Measurements from ENCODE around the gene IDH2. TPM values are rescaled to one million over a fixed set of nuclear protein-coding genes. Genes with fewer than 3 reads are reported as not detected.
A peak's percentile ranks its signal among the peaks of the same experiment; 100 is the strongest.
"Not testable (repeated sequence)": the region's sequence is repeated elsewhere in the genome, so short reads cannot be mapped to it uniquely, and the experiment has no call there.

Gene IDH2
- total RNA-seq, 3 donors from 2014 or later = 29.9 to 73.5 (median 58.7) TPM

- DNase-seq (ENCODE audit: low spot score in 2 of 2) = no peak
- Histone ChIP-seq H3K27me3 (no peaks in the 10 kb centered on the region), H3K4me1 (no peaks in the 10 kb centered on the region), H3K27ac (no peak overlapping the region), H3K36me3 (no peaks in the 10 kb centered on the region), H3K9me3 (peaks cover 11 to 16% of the 10 kb centered on the region in 2 donors), H3K4me3 (no peak overlapping the region)
- no peak for TF ChIP-seq POLR2A (IDR thresholded peaks at IDR 0.05)
- no peak for TF ChIP-seq POLR2AphosphoS5 (IDR thresholded peaks at IDR 0.05)
- TF ChIP-seq CTCF (IDR thresholded peaks at IDR 0.05) = no peak
- intact Hi-C loops (cut with DNase I; ENCODE audit: low total_unique reads) = no loop called here
Measured at GRCh38 chr15:90114451-90114901, 12.2 kb upstream of the IDH2 start.

GRCh38 chr15:90113166-90113565 lies 10.9 kb upstream of the IDH2 start:
- peaks cover 11 to 16% of the 10 kb centered on the region in 2 donors for H3K9me3 ChIP-seq
- H3K36me3 ChIP-seq = no peaks in the 10 kb centered on the region
- H3K27me3 ChIP-seq = no peaks in the 10 kb centered on the region
- TF ChIP-seq POLR2A (IDR thresholded peaks at IDR 0.05) (no peak), CTCF (IDR thresholded peaks at IDR 0.05) (no peak), POLR2AphosphoS5 (IDR thresholded peaks at IDR 0.05) (no peak)
- intact Hi-C loops (cut with DNase I; ENCODE audit: low total_unique reads) = no loop called here
- H3K27ac ChIP-seq = no peak overlapping the region
- H3K4me3 ChIP-seq = no peak overlapping the region
- DNase-seq (ENCODE audit: low spot score in 2 of 2) = no peak
- no peaks in the 10 kb centered on the region for H3K4me1 ChIP-seq

GRCh38 chr15:90109163-90109751 lies 7.0 kb upstream of the IDH2 start:
- intact Hi-C loops (cut with DNase I; ENCODE audit: low total_unique reads); H3K36me3 ChIP-seq; H3K4me1 ChIP-seq; H3K27ac ChIP-seq; H3K27me3 ChIP-seq; H3K4me3 ChIP-seq; H3K9me3 ChIP-seq; DNase-seq (ENCODE audit: low spot score in 2 of 2): not testable (repeated sequence)

- H3K27me3 ChIP-seq; H3K9me3 ChIP-seq; H3K27ac ChIP-seq; H3K4me1 ChIP-seq; H3K4me3 ChIP-seq; intact Hi-C loops (cut with DNase I; ENCODE audit: low total_unique reads); H3K36me3 ChIP-seq; DNase-seq (ENCODE audit: low spot score in 2 of 2): not testable (repeated sequence)
Measured at GRCh38 chr15:90108038-90108437, 5.8 kb upstream of the IDH2 start.

- Histone ChIP-seq H3K27me3 (no peaks in the 10 kb centered on the region), H3K4me3 (no peak overlapping the region), H3K4me1 (no peaks in the 10 kb centered on the region), H3K9me3 (no peaks in the 10 kb centered on the region), H3K36me3 (no peaks in the 10 kb centered on the region), H3K27ac (peak overlapping the region; percentile 77 to 96)
- peak; percentile 54 to 75 for DNase-seq (ENCODE audit: low spot score in 2 of 2)
- TF ChIP-seq CTCF (IDR thresholded peaks at IDR 0.05) (no peak), POLR2AphosphoS5 (IDR thresholded peaks at IDR 0.05) (no peak), POLR2A (IDR thresholded peaks at IDR 0.05) (no peak)
- intact Hi-C loops (cut with DNase I; ENCODE audit: low total_unique reads) = no loop called here
Measured at GRCh38 chr15:90106522-90107117, 4.4 kb upstream of the IDH2 start.

GRCh38 chr15:90105521-90105920 lies 3.3 kb upstream of the IDH2 start:
- Histone ChIP-seq H3K4me1 (peaks cover 0 to 7% of the 10 kb centered on the region in 2 donors), H3K27ac (peak overlapping the region; percentile 81 to 96), H3K4me3 (no peak overlapping the region), H3K36me3 (no peaks in the 10 kb centered on the region), H3K9me3 (no peaks in the 10 kb centered on the region), H3K27me3 (no peaks in the 10 kb centered on the region)
- TF ChIP-seq POLR2AphosphoS5 (IDR thresholded peaks at IDR 0.05) (no peak), POLR2A (IDR thresholded peaks at IDR 0.05) (no peak), CTCF (IDR thresholded peaks at IDR 0.05) (no peak)
- intact Hi-C loops (cut with DNase I; ENCODE audit: low total_unique reads) = no loop called here
- no peak for DNase-seq (ENCODE audit: low spot score in 2 of 2)

Measured in breast epithelium (tissue), 4 donors.